ENCODE measurements around the gene HDLBP. TPM values are rescaled to one million over a fixed set of nuclear protein-coding genes. Genes with fewer than 3 reads are reported as not detected.

The HDLBP gene, protein sequence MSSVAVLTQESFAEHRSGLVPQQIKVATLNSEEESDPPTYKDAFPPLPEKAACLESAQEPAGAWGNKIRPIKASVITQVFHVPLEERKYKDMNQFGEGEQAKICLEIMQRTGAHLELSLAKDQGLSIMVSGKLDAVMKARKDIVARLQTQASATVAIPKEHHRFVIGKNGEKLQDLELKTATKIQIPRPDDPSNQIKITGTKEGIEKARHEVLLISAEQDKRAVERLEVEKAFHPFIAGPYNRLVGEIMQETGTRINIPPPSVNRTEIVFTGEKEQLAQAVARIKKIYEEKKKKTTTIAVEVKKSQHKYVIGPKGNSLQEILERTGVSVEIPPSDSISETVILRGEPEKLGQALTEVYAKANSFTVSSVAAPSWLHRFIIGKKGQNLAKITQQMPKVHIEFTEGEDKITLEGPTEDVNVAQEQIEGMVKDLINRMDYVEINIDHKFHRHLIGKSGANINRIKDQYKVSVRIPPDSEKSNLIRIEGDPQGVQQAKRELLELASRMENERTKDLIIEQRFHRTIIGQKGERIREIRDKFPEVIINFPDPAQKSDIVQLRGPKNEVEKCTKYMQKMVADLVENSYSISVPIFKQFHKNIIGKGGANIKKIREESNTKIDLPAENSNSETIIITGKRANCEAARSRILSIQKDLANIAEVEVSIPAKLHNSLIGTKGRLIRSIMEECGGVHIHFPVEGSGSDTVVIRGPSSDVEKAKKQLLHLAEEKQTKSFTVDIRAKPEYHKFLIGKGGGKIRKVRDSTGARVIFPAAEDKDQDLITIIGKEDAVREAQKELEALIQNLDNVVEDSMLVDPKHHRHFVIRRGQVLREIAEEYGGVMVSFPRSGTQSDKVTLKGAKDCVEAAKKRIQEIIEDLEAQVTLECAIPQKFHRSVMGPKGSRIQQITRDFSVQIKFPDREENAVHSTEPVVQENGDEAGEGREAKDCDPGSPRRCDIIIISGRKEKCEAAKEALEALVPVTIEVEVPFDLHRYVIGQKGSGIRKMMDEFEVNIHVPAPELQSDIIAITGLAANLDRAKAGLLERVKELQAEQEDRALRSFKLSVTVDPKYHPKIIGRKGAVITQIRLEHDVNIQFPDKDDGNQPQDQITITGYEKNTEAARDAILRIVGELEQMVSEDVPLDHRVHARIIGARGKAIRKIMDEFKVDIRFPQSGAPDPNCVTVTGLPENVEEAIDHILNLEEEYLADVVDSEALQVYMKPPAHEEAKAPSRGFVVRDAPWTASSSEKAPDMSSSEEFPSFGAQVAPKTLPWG (N-terminal part only)
- 243 TPM for total RNA-seq

DNA sequence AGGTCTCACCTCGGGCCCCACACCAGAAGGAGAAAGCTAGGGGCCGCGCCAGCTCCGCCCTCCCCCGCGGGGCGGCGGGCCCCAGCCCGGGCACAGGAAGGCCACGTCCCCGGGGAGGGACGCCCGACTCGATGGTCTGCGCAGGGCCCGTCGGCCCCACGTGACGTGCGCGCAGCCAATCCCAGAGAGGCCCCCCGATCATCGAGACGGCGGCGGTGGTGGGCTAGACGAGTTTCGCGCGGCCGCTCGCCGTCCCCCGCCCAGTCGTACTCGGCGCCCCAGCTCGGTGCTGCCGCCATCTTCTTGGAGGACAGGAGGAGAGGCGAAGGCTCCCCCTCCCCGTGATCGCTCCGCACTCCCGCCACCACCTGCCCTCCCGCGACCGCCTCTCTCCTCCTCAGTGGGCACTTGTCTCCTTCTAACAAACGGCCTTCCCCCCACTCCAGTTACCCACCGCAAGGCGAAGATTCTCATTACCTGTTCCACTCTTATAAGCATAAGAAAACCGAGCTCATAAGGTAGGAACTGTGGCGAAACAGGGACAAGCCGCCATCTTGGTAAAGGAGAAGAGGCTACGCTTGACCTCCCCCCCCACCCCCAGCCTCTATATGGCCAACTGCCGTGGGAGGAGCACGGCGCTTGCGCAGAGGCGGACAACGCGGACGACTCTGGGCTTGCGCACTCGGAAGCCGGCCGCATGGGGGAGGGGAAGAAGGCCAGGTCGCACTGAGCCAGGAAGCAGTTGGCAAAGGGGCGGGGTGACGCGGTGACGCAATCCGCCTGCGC is at the start of gene HDLBP:
TSS of gene HDLBP (minus strand) at position 580 of the 786 bp plus-strand sequence. CDS start 48,803 bp downstream, outside the sequence.

DNA sequence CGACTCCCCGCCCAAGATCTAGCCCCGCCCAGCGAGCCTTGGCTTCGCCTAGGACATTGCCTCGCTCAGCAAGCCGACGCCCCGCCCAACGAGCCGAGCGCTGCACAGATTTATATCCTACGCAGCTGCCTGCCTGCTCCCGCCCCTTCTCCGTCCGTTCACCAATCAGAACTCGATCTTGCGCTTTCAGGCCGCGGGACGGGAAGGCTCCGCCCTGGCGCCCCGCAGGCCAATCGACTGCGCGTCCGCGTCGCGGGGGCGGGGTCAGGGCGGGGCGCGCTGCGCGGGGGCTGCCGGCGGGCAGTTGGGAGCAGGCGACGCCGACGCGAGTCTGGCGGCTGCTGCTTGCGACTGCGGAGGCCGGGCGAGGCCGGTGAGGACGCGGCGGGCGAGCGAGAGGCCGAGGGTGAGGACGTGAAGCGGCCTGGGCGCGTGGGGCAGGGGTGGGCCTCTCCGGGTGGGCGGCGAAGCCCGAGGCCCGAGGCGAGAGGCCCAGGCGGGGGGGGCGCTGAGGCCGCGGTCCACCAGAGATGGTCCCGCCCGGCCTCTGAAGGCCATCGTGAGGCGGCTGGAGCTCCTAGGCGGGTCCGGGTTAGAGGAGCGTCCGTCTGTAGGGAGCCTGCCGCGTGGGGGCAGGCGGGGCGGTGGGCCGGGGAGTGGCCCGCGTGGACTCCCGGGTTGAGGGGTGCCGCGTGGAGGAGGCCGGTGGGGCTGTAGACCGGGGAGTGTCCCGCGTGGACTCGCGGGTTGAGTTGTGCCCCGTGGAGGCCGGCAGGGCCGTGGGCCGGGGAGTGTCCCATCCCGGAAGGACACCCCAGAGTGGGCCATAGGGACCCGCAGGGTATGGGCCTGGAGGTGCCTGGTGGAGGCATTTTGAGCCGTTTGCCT is 40.8 kb upstream of the HDLBP start, which contains the start of gene FARP2:
TSS of gene FARP2 (plus strand) at position 303 of the 888 bp plus-strand sequence. CDS start 16,823 bp downstream, outside the sequence.

DNA sequence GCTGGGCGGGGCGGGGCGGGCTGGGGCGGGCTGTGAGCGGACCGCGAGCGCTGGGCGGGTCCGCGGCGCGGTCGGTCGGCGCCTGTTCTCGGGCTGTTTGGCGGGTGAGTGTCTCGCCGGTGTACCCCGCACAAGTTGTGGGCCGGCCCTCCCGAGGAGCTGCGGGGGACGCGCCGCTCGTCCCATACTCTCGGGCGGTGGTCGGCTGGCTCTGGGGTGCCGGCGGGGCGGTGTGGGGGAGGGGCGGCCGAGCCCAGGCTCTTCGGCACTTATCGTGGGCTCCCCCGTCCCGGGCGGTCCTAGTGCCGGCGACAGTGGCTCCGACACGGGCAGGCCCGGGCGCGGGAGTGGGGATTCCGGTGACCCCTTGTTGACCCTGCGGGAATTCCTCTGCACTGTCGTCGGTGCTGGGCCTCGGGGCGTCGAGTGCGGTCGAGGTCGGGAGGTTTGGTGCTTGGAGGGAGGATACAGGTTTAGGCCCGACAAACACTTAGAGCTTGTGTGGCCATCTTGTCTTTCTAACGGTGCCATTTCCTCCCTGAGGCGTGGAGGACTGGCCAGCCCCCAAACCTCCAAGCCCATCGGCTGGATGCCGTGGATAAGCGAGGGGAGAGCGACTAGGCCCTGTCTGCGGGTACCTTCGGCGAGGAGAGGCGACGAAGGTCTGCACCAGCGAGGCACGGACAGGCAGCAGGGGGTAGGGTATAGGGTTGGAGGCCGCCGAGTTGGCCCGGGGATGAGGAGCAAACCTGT is 583 bp upstream of the HDLBP start, which contains the start of gene SEPTIN2:
TSS of gene SEPTIN2 (plus strand) at position 47 of the 753 bp plus-strand sequence. CDS start 8,308 bp downstream, outside the sequence.

DNA sequence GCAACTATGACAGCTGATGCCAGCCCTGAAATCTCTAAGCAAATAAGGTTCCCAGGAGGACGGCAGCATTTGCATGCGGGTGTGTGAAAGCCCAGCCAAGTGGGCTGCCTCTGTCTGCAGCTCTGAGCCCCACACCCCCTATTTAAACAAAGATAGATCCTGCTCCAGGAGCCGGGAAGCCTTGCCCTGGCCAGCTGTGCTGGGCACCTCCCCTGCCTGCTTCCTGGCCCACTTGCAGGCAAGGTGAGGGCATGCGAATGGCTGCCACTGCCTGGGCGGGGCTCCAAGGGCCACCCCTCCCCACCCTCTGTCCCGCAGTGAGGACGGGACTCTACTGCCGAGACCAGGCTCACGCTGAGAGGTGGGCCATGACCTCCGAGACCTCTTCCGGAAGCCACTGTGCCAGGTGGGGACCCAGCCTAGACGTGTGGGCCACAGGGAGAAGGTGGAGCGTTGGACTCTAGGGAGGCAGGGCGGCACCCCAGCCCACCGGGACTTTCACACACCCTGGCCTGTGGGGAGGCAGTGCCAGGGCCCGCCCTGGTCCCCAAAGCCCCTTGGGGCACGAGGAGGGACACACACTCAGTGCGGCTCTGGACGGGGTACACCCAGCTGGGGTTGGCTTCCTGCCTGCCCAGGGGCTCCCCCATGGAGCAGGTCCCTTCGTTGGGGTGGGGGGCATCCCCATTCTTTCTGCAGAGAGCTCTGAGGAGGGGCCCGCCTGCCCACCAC is 126.9 kb downstream of the HDLBP start, which contains the start of gene ANO7:
TSS of gene ANO7 (plus strand) at position 317 of the 732 bp plus-strand sequence. CDS start 1,387 bp downstream, outside the sequence.

Other genes starting within 250 kb of the HDLBP start
- 37.6 TPM for gene MTERF4, start 213.4 kb downstream of the HDLBP start, total RNA-seq
- gene PASK, start 166.2 kb downstream of the HDLBP start, total RNA-seq = 14.3 TPM
- gene PPP1R7, start 165.2 kb downstream of the HDLBP start, total RNA-seq = 62.7 TPM
- gene ANO7, start 127.0 kb downstream of the HDLBP start, total RNA-seq = 0.46 TPM
- 295 TPM for gene SEPTIN2, start 253 bp upstream of the HDLBP start, total RNA-seq
- 40.6 TPM for gene FARP2, start 40.6 kb upstream of the HDLBP start, total RNA-seq
- gene STK25, start 192.9 kb upstream of the HDLBP start, total RNA-seq = 204 TPM
- gene BOK, start 243.1 kb upstream of the HDLBP start, total RNA-seq = 35.1 TPM

All from diencephalon (tissue), 1 donor.